ENCODE data around the gene RNU2-63P.
"Not testable (repeated sequence)": the region's sequence is repeated elsewhere in the genome, so short reads cannot be mapped to it uniquely, and the experiment has no call there.

DNA sequence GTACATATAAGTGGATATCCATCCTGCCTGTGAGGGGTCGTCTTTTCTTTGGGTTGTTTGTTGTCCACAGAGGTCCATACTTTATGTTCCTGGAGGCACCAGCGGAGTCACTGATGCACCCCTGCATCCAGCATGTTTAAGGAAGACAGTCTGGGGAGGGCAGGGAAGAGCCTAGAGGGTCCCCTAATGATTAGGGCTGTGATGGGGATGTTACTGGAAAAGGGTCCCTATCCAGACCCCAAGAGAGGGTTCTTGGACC lies 1.4 kb upstream of the RNU2-63P start:
- TF ChIP-seq CTCF (IDR thresholded peaks at IDR 0.05); POLR2A (IDR thresholded peaks at IDR 0.05); POLR2AphosphoS5 (IDR thresholded peaks at IDR 0.05; ENCODE audit: insufficient read depth in 1 of 2, low read depth in 1 of 2): not testable (repeated sequence)
